Measurements from ENCODE around the gene CPB2. TPM values are rescaled to one million over a fixed set of nuclear protein-coding genes. Genes with fewer than 3 reads are reported as not detected.
A peak's percentile ranks its signal among the peaks of the same experiment; 100 is the strongest.

Gene CPB2
- total RNA-seq, 1 donor, result not detected

DNA sequence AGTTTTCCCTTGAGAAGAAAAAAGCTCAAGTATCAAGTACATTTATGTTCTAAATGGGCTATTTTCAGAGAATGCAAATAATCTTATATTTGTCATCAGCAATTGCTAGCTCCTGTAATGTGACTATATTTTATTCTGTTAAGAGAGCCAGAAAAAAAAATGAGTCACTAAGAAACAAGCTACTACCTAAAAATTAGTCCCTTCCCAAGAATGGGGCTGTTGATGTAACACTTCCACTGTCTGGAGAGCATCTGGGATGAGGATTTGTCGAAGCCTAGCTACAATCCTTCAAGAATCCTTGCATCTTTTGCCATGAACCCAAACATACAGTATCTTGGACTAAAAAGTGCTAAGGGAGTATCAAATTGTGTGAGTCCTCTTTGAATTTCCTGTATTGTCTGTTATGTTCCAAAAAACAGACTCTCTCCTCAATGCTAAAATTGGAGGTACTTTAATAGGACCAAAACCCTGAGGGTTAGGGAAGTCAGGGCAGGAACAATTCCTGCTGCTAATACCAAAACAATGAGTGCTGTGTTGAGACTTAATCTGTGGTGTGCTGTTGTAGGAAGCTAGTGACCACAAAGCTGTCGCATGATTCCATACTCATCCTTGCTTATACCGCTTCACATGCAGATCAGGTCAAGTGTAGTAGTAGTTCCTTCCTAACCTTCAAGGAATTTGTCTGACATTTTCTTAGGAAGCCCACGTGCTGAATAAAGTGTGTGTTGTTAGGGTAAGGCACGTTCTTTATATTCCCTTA, 47.4 kb downstream of the CPB2 start:
- TF ChIP-seq, protein P1, sequence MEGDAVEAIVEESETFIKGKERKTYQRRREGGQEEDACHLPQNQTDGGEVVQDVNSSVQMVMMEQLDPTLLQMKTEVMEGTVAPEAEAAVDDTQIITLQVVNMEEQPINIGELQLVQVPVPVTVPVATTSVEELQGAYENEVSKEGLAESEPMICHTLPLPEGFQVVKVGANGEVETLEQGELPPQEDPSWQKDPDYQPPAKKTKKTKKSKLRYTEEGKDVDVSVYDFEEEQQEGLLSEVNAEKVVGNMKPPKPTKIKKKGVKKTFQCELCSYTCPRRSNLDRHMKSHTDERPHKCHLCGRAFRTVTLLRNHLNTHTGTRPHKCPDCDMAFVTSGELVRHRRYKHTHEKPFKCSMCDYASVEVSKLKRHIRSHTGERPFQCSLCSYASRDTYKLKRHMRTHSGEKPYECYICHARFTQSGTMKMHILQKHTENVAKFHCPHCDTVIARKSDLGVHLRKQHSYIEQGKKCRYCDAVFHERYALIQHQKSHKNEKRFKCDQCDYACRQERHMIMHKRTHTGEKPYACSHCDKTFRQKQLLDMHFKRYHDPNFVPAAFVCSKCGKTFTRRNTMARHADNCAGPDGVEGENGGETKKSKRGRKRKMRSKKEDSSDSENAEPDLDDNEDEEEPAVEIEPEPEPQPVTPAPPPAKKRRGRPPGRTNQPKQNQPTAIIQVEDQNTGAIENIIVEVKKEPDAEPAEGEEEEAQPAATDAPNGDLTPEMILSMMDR (IDR thresholded peaks at IDR 0.05; ENCODE audit: insufficient read depth, low read depth, low read length), result no peak
- no peak for DNase-seq (ENCODE audit: low read depth)
- no peak overlapping the region for H3K4me3 ChIP-seq (ENCODE audit: low read depth, low read length)

GRCh38 chr13:46053162-46054012, 51.4 kb downstream of the CPB2 start:
- peak overlapping the region; percentile 96 for H3K4me3 ChIP-seq (ENCODE audit: low read depth, low read length)
- TF ChIP-seq, protein P1 (IDR thresholded peaks at IDR 0.05; ENCODE audit: insufficient read depth, low read depth, low read length), result no peak
- no peak for DNase-seq (ENCODE audit: low read depth)

- DNase-seq (ENCODE audit: low read depth), result peak; percentile 96
- peak within 1 kb of the TSS; percentile 96 for H3K4me3 ChIP-seq (ENCODE audit: low read depth, low read length)
- TF ChIP-seq, protein P1 (IDR thresholded peaks at IDR 0.05; ENCODE audit: insufficient read depth, low read depth, low read length), result peak; percentile 30
These were observed 52.3 kb downstream of the CPB2 start, which contains the start of gene ZC3H13 for GRCh38 chr13:46052319-46053161. Gene ZC3H13, minus strand, starts transcription at chr13:46052746. Its CDS starts 7,239 bp downstream, at chr13:46045507.

- TF ChIP-seq, protein P1 (IDR thresholded peaks at IDR 0.05; ENCODE audit: insufficient read depth, low read depth, low read length), result no peak
- no peak for DNase-seq (ENCODE audit: low read depth)
- peak overlapping the region; percentile 96 for H3K4me3 ChIP-seq (ENCODE audit: low read depth, low read length)
These were observed 52.9 kb downstream of the CPB2 start for GRCh38 chr13:46051968-46052318.

GRCh38 chr13:46050771-46051170, 54.1 kb downstream of the CPB2 start:
- peak overlapping the region; percentile 96 for H3K4me3 ChIP-seq (ENCODE audit: low read depth, low read length)
- DNase-seq (ENCODE audit: low read depth), result no peak
- TF ChIP-seq, protein P1 (IDR thresholded peaks at IDR 0.05; ENCODE audit: insufficient read depth, low read depth, low read length), result no peak

- DNase-seq (ENCODE audit: low read depth), result no peak
- no peak overlapping the region for H3K4me3 ChIP-seq (ENCODE audit: low read depth, low read length)
- TF ChIP-seq, protein P1 (IDR thresholded peaks at IDR 0.05; ENCODE audit: insufficient read depth, low read depth, low read length), result no peak
These were observed 59.4 kb downstream of the CPB2 start for GRCh38 chr13:46045424-46045823.

All from fibroblast of villous mesenchyme (primary cell).